ENCODE results near the gene SDCBP2. TPM values are rescaled to one million over a fixed set of nuclear protein-coding genes. Genes with fewer than 3 reads are reported as not detected.

The SDCBP2 gene
- total and polyA plus RNA-seq, 2 of the 4 experiments (the other 2 are of a cell fraction) = 0.54 to 1.3 TPM

DNA sequence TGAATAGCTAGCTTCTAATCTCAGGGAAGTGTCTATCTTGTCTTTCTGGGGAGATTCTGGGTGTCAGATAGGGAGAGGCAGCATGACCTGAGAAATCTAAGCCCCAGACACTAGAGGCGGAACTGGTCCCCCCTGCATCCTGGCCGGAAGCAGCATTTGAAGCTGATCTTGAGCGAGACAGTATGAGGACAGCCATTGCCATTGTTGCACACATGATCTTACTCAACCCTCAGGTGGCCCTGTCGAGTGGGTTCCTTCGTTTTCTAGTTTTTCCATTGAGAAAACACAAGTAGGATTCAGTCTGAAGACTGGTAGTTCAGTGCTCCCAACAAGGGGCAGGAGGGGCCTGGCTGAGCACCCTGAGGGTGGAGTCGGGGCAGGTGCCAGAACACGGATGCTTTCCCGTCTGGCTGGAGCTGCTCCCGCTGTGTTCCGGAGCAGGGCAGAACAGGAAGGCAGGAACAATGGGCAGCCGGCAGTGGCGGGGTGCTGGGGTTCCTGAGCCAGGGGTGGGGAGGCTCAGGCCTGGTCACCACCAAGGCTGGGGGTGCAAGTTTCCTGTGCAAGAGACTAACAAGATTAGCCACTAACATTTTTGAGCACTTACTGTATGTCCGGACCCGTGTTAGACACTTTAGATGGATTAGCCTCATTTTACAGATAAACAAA lies 7.9 kb upstream of the SDCBP2 start:
- peaks cover 14% of the 10 kb centered on the region for H3K4me1 ChIP-seq (ENCODE audit: control insufficient read depth, insufficient read depth, low read length)
- ATAC-seq (ENCODE audit: low read depth) (peak; percentile 16; the same call in 1 of the 2 replicates), DNase-seq (no peak)
- no peak overlapping the region for H2BK5ac ChIP-seq (ENCODE audit: low read depth, low read length, poor library complexity, severe bottlenecking)
- H3K18ac ChIP-seq (ENCODE audit: low read depth, low read length) = no peak overlapping the region
- no peak overlapping the region for H4K8ac ChIP-seq (ENCODE audit: low read depth in 2 of 2, low read length in 2 of 2)
- in situ Hi-C loops (cut with MboI; ENCODE audit: low sequenced_read_pairs) = loop anchor here (25.0 kb wide), 1 partner anchor 500 kb away; no protein-coding TSS in a partner anchor
- H4K20me1 ChIP-seq (ENCODE audit: insufficient read depth, low read length) = peaks cover 7% of the 10 kb centered on the region
- H3K9me3 ChIP-seq (ENCODE audit: control insufficient read depth, insufficient read depth, low read length) = no peaks in the 10 kb centered on the region
- H3K4me3 ChIP-seq (ENCODE audit: insufficient read depth, low read depth, low read length) = no peak overlapping the region
- H3K9me1 ChIP-seq (ENCODE audit: insufficient read depth, low read length) = peaks cover 34% of the 10 kb centered on the region
- POLR2A ChIA-PET (ENCODE audit: unreplicated experiment) = interaction anchor here (0.6 kb wide), 1 partner anchor 46 kb away, joined by 3 read pairs; no protein-coding TSS in a partner anchor
- H3K4ac ChIP-seq (ENCODE audit: low read depth, low read length) = no peak overlapping the region
- no peak overlapping the region for H3K4me2 ChIP-seq (ENCODE audit: low read depth, low read length)
- no peak overlapping the region for H2AFZ ChIP-seq (replicated peaks; ENCODE audit: low read length, poor library complexity)
- intact Hi-C loops (cut with micrococcal nuclease) = no loop called here
- peaks cover 26 to 72% of the 10 kb centered on the region in 2 experiments for H3K79me1 ChIP-seq (ENCODE audit: low read depth in 1 of 2, low read length in 2 of 2)
- H2AK9ac ChIP-seq (replicated peaks; ENCODE audit: low read depth, low read length, poor library complexity) = no peak overlapping the region
- no peak overlapping the region for H3K27ac ChIP-seq (ENCODE audit: insufficient read depth, low read length)
- H3K27me3 ChIP-seq (ENCODE audit: control insufficient read depth, insufficient read depth, low read length) = no peaks in the 10 kb centered on the region
- H2BK20ac ChIP-seq (ENCODE audit: low read depth, low read length) = no peak overlapping the region
- H3K23ac ChIP-seq (ENCODE audit: low read depth, low read length) = no peak overlapping the region
- no peak overlapping the region for H3K9ac ChIP-seq (ENCODE audit: low read depth, low read length)
- 75% methylated on average over 8 of the region's 14 CpGs; no CpG with 5 or more reads in 1 of the 2 experiments for WGBS, 2 experiments (ENCODE audit: extremely low coverage in 2 of 2, insufficient read length in 1 of 2)
- CTCF ChIA-PET = no interaction called here
- no peak overlapping the region for H3K56ac ChIP-seq (ENCODE audit: extremely low read depth, insufficient read depth, low read length)
- dilution Hi-C loops (cut with HindIII; ENCODE audit: low sequenced_read_pairs, unreplicated experiment) = no loop called here
- no peak overlapping the region for H4K5ac ChIP-seq (ENCODE audit: low read depth, low read length)
- no peak overlapping the region; the same call in 1 of the 2 replicates for H2BK120ac ChIP-seq (ENCODE audit: low read depth, low read length)
- H3K14ac ChIP-seq (replicated peaks; ENCODE audit: low read depth, low read length) = peak overlapping the region; percentile 20
- no peak overlapping the region for H4K91ac ChIP-seq (ENCODE audit: insufficient read depth, low read depth, low read length)
- no peak overlapping the region for H2BK15ac ChIP-seq (ENCODE audit: low read depth, low read length)
- peaks cover 9% of the 10 kb centered on the region; the same call in 1 of the 2 replicates for H3K36me3 ChIP-seq (ENCODE audit: control insufficient read depth, insufficient read depth, low read length)
- H2AK5ac ChIP-seq (ENCODE audit: low read depth, low read length) = peak overlapping the region; percentile 43; the same call in 1 of the 2 replicates
- no TSS peak for BruUV-seq (replicated peaks)
- TF ChIP-seq RCOR1 (IDR thresholded peaks at IDR 0.05; ENCODE audit: insufficient replicate concordance, low read length) = no peak
- TF ChIP-seq SMC3 (IDR thresholded peaks at IDR 0.05; ENCODE audit: low read depth, low read length) = no peak
- no peak for TF ChIP-seq RFX5 (IDR thresholded peaks at IDR 0.05; ENCODE audit: low read depth, low read length)
- TF ChIP-seq BHLHE40 (IDR thresholded peaks at IDR 0.05; ENCODE audit: low read depth, low read length) = no peak
- TF ChIP-seq MAFK (IDR thresholded peaks at IDR 0.05; ENCODE audit: low read depth, low read length) = no peak
- TF ChIP-seq CEBPB (IDR thresholded peaks at IDR 0.05; ENCODE audit: low read depth, low read length) = no peak
- no peak for TF ChIP-seq FOS (IDR thresholded peaks at IDR 0.05; ENCODE audit: low read depth, low read length)
- no peak for TF ChIP-seq MXI1 (IDR thresholded peaks at IDR 0.05; ENCODE audit: borderline replicate concordance, low read depth, low read length)
- no peak for TF ChIP-seq RAD21 (IDR thresholded peaks at IDR 0.05; ENCODE audit: low read length)
- no peak for TF ChIP-seq CHD1 (IDR thresholded peaks at IDR 0.05; ENCODE audit: low read depth, low read length)
- TF ChIP-seq USF2 (IDR thresholded peaks at IDR 0.05; ENCODE audit: low read depth, low read length) = no peak
- no peak for TF ChIP-seq POLR2A (IDR thresholded peaks at IDR 0.05; ENCODE audit: low read depth, low read length)
- no peak for TF ChIP-seq ELK1 (IDR thresholded peaks at IDR 0.05; ENCODE audit: borderline replicate concordance, low read depth, low read length)
- TF ChIP-seq MAZ (IDR thresholded peaks at IDR 0.05; ENCODE audit: borderline replicate concordance, low read depth, low read length) = no peak
- no peak for TF ChIP-seq NFE2L2 (IDR thresholded peaks at IDR 0.05; ENCODE audit: low read depth, low read length)

Data from IMR-90 (cell line).